Pancreas (tissue), 10 donors: ENCODE data around the gene IFI27. TPM values are rescaled to one million over a fixed set of nuclear protein-coding genes. Genes with fewer than 3 reads are reported as not detected.

Experiments
- ATAC-seq, 4 donors: fragments of 200-7000 bp; cut with Tn5 transposase; one replicate each; pipeline versions ENCODE4 v1.8.0 to v1.9.1; 2020; ENCODE audit warnings: mild to moderate bottlenecking in 4 of 4, moderate library complexity in 4 of 4
- DNase-seq, 6 donors: peaks; one replicate each; pipeline ENCODE4 v3.0.0-alpha.2; 2020
- FAIRE-seq: peaks from 2 replicates; lab custom pipeline; 2012; peaks lifted over from hg19 to GRCh38; lab: Jason Lieb, UNC
- H3K27ac ChIP-seq, 4 donors: fragments of 200-600 bp; sonication (generic); 1 replicate in 3 of 4; 2 replicates in 1 of 4; pipeline versions ENCODE4 v1.5.0 to v1.8.0; 2020
- H3K27me3 ChIP-seq, 4 donors: fragments of 200-600 bp; one replicate each; pipeline ENCODE4 v1.8.0; 2021
- H3K36me3 ChIP-seq, 3 donors: fragments of 200-600 bp; sonication (generic) in 1 of 3; one replicate each; pipeline versions ENCODE4 v1.5.0 to v1.8.0; 2020 to 2021
- H3K4me1 ChIP-seq, 3 donors: fragments of 200-600 bp; one replicate each; pipeline ENCODE4 v1.8.0; 2021
- H3K4me3 ChIP-seq, 4 donors: fragments of 200-600 bp; sonication (generic) in 2 of 4; one replicate each; pipeline versions ENCODE4 v1.5.0 to v1.8.0; 2020 to 2021
- H3K9me3 ChIP-seq, 4 donors: fragments of 200-600 bp; one replicate each; pipeline ENCODE4 v1.8.0; 2021
- CTCF ChIP-seq, 4 donors: fragments of 200-600 bp; sonication (generic) in 3 of 4; IDR thresholded peaks; one replicate each; pipeline versions ENCODE4 v1.5.0 to v1.8.0; 2021; ENCODE audit warnings: antibody characterized with exemption in 4 of 4
- WGBS, 2 donors: extraction: QIAGEN DNeasy Blood & Tissue Kit; methylation state at CpG; one replicate each; pipeline ENCODE4 v1.1.7; 2013; 5-methylcytosine and 5-hydroxymethylcytosine counted together
- intact Hi-C, 3 donors: fragments of 100-400 bp; cut with DNase I; formaldehyde crosslinking; loops; one replicate each; pipeline versions ENCODE4 v1.11.1 to v1.14.2; 2022
- polyA plus RNA-seq, 2 donors: library from polyadenylated mRNA; stranded (reverse); fragments of 200-250 nt; gene quantifications; one replicate each; pipeline ENCODE4 v1.2.3, GENCODE V29; 2013
- total RNA-seq, 6 donors: library from RNA; stranded (reverse); fragmentation: NEBNext Ultra II Directional in 4 of 6; extraction: Animal tissue kit (Norgen Biotek cat#: 25700) in 4 of 6; gene quantifications; one replicate each; pipeline versions ENCODE4 v1.2.1 to v1.2.4, GENCODE V29; 2021 to 2023
- donor health status: healthy with polysubstance abuse.
- donor health status: DM: no; HTN: no; CAD: no; lungs with moderate emphysema.
- donor health status: DM: no; HTN: no; CAD: no.
- donor health status: control.
- donor health status: control.
- donor health status: Bipolar disorder and iron deficiency.
- donor health status: DM: yes; HTN: yes; CAD: no.
- donor health status: DM: no; HTN: no; CAD: no.
- donor health status: DM: no; HTN: no; CAD: no.
- donor health status: DM: yes; HTN: yes; CAD: no.

Gene IFI27
- total and polyA plus RNA-seq, 8 donors = 8.1 to 78.9 (median 15.1) TPM

DNA sequence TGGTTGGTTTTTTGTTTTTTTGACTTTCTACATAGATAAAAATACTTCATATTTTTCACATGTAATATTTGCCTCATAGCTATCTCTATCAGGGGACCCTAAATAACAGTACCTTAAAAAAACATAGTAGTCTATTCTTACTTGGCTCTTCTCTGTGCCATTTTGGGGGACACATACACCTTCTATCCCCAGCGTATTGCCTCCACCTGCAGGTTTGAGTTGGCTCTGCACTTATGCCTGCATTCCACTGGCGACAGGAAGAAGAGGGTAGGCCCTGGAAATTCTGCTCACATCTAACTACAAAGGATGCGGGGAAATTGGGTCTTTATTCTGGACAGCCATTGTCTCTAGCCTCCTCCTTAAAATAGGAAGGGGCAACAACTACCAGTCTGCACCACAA is 32.7 kb downstream of the IFI27 start:
- Histone ChIP-seq H3K9me3 (no peaks in the 10 kb centered on the region), H3K36me3 (no peaks in the 10 kb centered on the region), H3K27me3 (no peaks in the 10 kb centered on the region), H3K4me1 (no peaks in the 10 kb centered on the region), H3K27ac (no peak overlapping the region), H3K4me3 (no peak overlapping the region)
- ATAC-seq = no peak
- intact Hi-C loops = no loop called here
- FAIRE-seq = no peak
- WGBS, 2 donors = 80 to 84% methylated on average over 3 of the region's 3 CpGs
- DNase-seq = no peak
- TF ChIP-seq CTCF (IDR thresholded peaks at IDR 0.05) = no peak

DNA sequence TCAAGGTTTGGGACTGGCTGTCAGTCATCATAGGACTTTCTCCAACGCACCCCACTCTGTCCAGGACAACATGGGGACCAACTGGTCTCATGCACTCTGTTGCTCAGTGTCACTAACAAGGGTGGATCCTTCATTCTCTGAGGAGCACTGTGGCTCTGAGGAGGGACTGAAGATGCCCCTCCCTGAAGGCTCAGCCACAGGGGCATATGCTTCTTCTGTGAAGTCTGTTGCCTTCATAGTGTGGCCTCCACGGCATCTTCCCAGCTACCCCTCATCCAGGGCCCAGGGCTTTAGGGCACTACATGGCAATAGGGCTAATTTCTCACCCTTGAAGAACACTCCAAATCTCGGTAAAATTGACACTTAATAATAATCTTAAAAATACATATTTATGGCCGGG is 33.2 kb downstream of the IFI27 start:
- WGBS, 2 donors = 81 to 90% methylated on average over 4 of the region's 4 CpGs
- Histone ChIP-seq H3K9me3 (no peaks in the 10 kb centered on the region), H3K27me3 (no peaks in the 10 kb centered on the region), H3K4me3 (no peak overlapping the region), H3K4me1 (no peaks in the 10 kb centered on the region), H3K36me3 (no peaks in the 10 kb centered on the region), H3K27ac (no peak overlapping the region)
- intact Hi-C loops = no loop called here
- FAIRE-seq = no peak
- no peak for ATAC-seq
- DNase-seq = no peak
- no peak for TF ChIP-seq CTCF (IDR thresholded peaks at IDR 0.05)

DNA sequence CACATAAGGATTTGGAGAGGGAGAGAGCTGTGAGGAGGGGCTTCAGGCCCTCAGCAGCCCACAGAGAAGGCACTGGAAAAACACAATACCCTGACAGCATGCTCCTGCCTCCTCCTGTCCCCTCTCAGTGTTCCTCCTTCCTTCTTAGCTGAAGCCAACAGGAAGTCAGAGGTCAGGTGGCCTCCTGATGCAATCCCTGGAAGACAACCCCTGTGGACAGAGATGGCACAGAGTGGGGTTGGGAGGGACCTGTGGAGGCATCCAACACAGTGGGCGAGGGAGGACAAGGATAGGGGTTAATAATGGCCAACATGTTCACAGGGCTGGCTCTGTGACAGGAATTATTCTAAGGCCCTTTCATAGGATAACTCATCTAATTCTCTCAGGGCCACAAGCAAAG is 34.2 kb downstream of the IFI27 start:
- no peaks in the 10 kb centered on the region for H3K36me3 ChIP-seq
- H3K9me3 ChIP-seq = no peaks in the 10 kb centered on the region
- H3K4me3 ChIP-seq = no peak overlapping the region
- FAIRE-seq = no peak
- no peak for DNase-seq
- H3K27ac ChIP-seq = no peak overlapping the region
- 61 to 83% methylated on average over 1 of the region's 1 CpG for WGBS, 2 donors
- no peaks in the 10 kb centered on the region for H3K27me3 ChIP-seq
- TF ChIP-seq CTCF (IDR thresholded peaks at IDR 0.05) = no peak
- no peaks in the 10 kb centered on the region for H3K4me1 ChIP-seq
- no peak for ATAC-seq
- intact Hi-C loops = no loop called here

- H3K4me1 ChIP-seq = no peaks in the 10 kb centered on the region
- H3K9me3 ChIP-seq = no peaks in the 10 kb centered on the region
- H3K27ac ChIP-seq = no peak overlapping the region
- H3K36me3 ChIP-seq = no peaks in the 10 kb centered on the region
- WGBS, 2 donors = 64 to 80% methylated on average over 6 of the region's 6 CpGs
- no peak for TF ChIP-seq CTCF (IDR thresholded peaks at IDR 0.05)
- H3K4me3 ChIP-seq = no peak overlapping the region
- no peaks in the 10 kb centered on the region for H3K27me3 ChIP-seq
- DNase-seq (no peak), FAIRE-seq (no peak), ATAC-seq (no peak)
- intact Hi-C loops = no loop called here
Observed at GRCh38 chr14:94145902-94146527, 35.5 kb downstream of the IFI27 start.

- 84 to 85% methylated on average over 1 of the region's 1 CpG for WGBS, 2 donors
- no peaks in the 10 kb centered on the region for H3K36me3 ChIP-seq
- no peak overlapping the region for H3K27ac ChIP-seq
- FAIRE-seq (no peak), DNase-seq (no peak), ATAC-seq (no peak)
- intact Hi-C loops = no loop called here
- no peak for TF ChIP-seq CTCF (IDR thresholded peaks at IDR 0.05)
- H3K4me3 ChIP-seq = no peak overlapping the region
- H3K9me3 ChIP-seq = no peaks in the 10 kb centered on the region
- H3K4me1 ChIP-seq = no peaks in the 10 kb centered on the region
- no peaks in the 10 kb centered on the region for H3K27me3 ChIP-seq
Observed at GRCh38 chr14:94152676-94153075, 42.1 kb downstream of the IFI27 start.
